Measurements from ENCODE around the gene MARCO. TPM values are rescaled to one million over a fixed set of nuclear protein-coding genes. Genes with fewer than 3 reads are reported as not detected.

Gene MARCO
- total RNA-seq, 1 donor from 2014 or later = 19.7 TPM

DNA sequence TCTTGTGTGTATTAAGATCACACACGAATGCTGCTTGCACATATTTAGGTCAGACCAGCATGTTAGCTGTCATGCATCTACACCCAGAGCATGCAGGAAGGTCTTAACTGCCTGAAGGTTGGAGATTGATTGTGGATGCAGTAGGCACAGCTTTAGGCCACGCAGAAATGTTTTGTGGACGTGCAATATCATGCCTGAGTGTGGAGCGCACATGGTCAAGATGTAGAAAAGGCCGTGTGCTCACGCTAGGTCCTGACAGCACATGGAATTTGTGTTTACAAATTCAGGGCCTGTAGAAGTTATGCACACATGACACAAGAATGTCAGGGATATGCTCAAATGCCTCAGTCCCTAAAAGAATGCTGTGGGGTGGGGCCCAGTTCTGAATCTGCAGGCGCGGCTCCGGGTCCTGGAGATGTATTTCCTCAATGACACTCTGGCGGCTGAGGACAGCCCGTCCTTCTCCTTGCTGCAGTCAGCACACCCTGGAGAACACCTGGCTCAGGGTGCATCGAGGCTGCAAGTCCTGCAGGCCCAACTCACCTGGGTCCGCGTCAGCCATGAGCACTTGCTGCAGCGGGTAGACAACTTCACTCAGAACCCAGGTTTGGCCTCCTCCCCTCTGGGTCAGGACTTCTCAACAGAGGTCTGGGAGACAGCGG is 27.9 kb downstream of the MARCO start:
- no peak for DNase-seq (ENCODE audit: missing footprints)
- no peak for ATAC-seq
- intact Hi-C loops (cut with DNase I) = no loop called here

DNA sequence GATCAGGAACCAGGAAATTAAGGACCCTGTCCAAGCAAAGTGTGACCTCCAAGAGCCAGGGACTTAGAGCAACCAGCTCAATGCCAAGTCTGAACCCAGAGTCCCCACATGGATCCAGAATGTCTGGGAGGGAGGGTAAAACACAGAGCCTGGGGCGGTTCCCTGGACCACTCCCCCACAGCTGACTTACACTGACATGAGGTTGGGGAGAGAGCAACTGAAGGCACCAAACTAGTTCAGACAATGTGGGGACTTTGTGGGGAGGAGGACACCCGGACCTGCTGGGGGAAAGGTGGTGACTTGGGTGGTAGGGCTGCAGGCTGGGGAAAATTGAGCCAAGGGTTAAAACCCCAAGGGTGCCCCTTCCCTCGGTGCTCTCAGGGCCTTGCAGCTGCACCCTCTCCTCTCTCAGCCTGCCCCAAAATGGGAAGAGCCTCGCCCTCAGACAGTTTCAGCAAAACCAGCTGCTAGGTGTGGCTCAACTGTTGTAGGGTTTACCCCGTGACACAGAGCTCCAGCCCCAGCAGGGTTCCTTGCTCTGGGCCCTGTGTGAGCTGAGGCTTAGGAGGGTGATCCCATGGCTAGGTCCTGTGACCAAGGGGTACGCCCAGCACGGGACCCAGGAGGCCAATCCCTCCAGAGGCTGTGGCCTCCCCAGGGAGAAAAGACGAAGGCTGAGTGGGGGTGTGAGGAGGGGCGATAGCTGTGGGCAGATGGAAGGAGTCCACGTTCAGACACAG is 28.6 kb downstream of the MARCO start:
- intact Hi-C loops (cut with DNase I) = no loop called here
- DNase-seq (ENCODE audit: missing footprints) (peak; percentile 75), ATAC-seq (peak; percentile 61)

DNA sequence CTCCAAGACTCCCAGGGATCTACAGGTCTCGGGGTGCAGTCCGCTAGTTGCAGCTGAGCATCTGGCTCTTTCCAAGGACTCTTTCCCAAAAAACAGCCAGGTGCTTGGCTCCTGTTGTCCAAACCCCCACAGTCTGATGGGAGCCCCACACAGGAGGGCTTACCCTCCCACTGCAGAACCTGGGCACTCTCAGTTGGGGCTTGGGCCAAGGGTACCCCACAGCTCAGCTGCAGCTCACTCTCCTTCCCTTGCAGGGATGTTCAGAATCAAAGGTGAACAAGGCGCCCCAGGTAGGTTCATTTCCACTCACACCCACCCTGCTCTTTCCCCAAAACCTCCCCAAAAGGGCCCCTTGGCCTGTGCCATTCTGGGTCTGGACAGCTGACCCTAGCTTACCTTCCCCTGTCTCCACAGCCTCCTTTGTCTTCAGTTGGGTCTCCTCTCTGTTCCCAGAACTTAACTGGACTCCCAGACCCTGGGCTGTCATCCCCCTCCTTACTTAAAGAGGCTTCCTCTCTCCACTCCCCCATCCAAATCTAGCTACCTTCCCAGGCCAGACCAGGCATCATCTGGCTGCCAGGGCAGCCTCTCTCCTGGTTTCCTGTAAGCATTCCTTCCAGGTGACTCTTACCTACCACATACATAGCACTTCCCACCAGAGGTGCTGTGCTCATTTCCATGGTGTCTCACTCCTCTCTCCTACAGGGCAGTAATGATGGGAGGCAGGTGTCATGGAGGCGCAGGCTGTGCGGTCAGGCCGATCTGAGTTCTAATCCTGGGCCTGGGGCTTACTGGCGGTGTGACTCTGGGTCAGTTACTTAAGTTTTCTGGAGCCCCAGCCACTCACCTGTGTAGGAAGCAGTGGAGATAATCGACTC is 29.5 kb downstream of the MARCO start:
- DNase-seq (ENCODE audit: missing footprints) = no peak
- intact Hi-C loops (cut with DNase I) = no loop called here
- no peak for ATAC-seq

DNA sequence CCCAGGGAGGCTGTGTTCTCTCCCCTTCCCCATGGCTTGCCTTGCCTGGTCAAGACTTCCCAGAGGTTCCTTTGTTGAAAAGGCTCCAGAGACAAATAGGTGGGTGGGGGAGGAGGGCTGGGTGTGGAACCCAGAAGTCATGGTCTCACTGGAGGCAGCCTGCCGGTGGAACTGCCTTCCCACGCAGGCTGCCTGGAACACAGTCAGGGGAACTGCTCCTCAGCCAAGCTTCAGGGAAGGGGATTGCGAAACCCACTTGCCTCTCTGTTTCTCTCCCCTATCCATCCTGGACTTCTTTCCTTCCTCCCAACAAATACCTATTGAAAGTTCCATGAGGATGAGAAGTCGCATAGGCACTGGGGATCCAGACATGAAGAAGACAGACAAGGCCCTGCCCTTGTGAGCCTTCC is 31.6 kb downstream of the MARCO start:
- intact Hi-C loops (cut with DNase I) = no loop called here
- peak; percentile 42 for ATAC-seq
- DNase-seq (ENCODE audit: missing footprints) = no peak

DNA sequence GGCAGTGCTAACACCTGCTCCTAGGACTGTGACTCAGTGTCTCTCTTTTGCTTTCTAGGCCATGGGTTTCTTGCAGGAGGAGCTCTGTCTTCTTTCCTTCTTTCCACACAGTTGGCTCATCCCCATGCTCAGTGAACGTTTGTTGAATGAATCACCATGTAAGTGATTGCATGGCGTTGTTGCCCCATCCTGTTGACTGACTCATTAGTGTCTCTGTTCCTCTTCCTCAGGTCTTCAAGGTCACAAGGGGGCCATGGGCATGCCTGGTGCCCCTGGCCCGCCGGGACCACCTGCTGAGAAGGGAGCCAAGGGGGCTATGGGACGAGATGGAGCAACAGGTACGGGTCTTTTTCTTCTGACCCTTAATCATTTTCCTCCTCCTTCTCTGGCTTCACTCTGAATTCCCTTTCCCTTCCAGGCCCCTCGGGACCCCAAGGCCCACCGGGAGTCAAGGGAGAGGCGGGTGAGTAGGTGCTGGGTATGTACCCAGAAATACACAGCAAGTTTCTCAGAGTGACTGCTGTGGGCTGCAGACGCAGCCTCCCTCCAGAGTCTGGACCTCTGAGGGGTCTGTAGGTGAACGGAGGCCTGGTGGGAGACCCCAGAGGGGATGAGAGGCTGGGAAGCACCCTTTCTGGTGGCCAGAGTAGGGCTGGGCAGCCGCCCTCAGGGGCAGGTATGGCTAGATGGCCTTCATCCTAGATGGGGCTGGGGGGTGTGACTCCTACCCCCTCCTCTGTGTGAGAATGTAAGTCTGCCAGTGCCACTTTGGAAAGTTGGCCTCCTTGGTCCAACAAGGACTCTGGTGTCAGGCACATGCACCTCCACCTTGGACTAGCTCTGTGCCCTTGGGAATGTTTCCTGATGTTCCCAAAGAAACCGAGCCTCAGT is 32.4 kb downstream of the MARCO start:
- DNase-seq (ENCODE audit: missing footprints) (no peak), ATAC-seq (peak; percentile 41)
- intact Hi-C loops (cut with DNase I) = no loop called here

DNA sequence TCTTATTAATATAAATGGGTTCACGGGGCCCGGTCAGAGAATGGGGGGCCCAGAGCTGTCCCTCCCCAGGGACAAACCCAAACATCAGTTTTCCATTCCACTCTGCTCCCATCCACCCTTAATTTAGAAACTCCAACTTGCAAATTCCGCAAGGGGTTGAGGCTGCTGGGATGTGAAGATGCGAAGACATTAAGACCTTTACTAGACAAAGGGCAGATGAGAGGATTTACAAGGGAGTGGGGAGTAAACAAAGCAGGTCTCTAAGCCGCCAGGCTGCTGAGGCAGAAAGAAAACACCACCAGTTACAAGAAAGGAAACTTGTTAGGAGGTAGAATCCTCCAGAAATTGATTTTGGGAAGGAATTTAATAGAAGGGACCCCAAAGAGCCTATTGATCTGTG is 33.1 kb downstream of the MARCO start:
- intact Hi-C loops (cut with DNase I) = no loop called here
- DNase-seq (ENCODE audit: missing footprints) = no peak
- ATAC-seq = no peak

DNA sequence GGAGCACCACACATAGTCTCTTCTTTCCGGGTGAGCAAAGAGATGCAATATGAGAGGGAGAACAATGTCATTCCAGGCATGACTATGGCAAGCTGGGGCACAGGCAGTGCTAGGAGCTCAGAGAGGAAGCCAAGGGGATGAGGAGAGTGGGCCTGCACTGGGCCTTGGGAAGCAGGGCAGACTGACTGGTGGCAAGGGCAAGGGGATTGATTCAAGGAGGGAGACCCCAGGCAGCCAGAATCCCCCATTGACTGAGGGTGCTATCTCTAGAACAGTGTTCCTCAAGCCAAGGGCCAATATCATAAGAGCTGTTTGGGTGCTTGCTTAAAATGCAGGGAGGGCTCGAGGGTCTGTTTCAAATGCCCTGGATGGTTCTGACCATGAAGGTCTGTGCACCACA is 36.1 kb downstream of the MARCO start:
- ATAC-seq (no peak), DNase-seq (ENCODE audit: missing footprints) (no peak)

DNA sequence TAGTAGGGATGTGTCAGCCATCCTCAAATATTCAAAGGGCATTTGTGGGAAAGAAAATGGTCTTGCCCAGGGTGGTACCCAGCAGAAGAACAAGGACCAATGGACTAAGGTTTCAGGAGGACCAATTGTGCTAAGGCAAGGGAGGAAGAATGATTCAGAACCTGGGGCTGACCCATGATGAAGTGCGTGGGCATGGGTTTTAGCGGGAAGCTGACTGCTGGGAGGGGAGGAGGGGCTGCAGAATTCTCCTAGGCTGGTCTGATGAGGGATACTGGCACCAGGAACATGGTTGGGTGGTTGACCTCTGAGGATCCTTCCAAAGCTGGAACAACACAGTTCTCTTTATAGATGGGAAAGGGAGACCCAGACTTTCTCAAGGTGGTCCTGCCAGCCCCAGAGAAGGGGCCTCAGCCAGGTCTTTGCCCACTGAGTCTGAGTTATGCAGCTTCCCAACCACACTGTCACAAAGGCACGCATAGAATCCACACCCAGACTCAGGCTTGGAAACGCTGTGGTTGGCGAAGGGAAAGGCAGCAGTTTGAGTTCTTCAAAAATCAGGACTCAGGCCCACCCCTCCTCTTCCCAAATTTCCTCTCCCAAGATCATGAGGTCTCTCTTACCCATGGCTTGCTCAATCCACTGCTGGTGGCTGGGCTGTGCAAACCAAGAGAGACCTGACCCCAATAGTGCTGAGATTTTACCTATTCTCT is 37.3 kb downstream of the MARCO start:
- no peak for ATAC-seq
- no peak for DNase-seq (ENCODE audit: missing footprints)
- intact Hi-C loops (cut with DNase I) = no loop called here

More for the DNA sequence above, 36.1 kb downstream of the MARCO start:
- intact Hi-C loops (cut with DNase I) = no loop called here

DNA sequence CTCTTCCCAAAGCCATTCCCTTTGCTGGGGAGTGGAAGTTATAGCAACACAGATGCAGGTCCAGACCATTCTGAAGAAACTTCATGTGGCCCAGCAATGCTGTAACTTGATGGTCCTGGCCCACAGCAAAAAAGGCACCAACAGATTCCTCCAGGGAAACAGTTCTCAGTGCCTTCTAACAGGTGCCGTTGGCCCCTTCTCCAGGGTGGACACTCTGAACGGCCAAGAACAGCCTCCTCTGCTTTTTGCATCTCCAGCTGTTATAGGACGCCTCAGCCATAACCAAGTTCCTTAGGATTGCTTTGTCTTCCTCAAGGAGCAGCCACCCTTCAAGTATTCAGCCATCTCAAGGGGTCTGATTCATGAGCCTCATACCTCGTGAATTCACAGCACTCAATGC is 38.0 kb downstream of the MARCO start:
- intact Hi-C loops (cut with DNase I) = no loop called here
- no peak for ATAC-seq
- DNase-seq (ENCODE audit: missing footprints) = no peak

DNA sequence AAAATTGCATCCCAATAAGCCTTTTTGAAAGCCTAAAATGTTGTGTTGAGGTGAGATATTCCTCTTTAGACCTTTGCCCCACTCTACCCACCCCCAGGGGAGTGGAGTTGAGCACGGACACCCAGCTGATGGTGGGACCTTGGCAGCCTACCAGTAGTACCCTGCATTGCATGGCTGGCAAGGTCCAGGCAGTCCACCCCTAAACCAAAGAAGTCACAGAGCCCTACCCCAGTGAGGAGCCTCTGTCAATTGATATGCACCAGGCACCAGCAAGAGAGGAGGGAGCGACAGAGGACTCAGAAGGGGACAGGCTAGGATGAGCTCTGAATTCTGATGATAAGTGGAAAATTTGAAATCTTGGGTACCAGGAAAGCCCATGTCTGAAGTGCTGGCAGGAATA is 38.6 kb downstream of the MARCO start:
- no peak for DNase-seq (ENCODE audit: missing footprints)
- ATAC-seq = no peak
- intact Hi-C loops (cut with DNase I) = no loop called here

DNA sequence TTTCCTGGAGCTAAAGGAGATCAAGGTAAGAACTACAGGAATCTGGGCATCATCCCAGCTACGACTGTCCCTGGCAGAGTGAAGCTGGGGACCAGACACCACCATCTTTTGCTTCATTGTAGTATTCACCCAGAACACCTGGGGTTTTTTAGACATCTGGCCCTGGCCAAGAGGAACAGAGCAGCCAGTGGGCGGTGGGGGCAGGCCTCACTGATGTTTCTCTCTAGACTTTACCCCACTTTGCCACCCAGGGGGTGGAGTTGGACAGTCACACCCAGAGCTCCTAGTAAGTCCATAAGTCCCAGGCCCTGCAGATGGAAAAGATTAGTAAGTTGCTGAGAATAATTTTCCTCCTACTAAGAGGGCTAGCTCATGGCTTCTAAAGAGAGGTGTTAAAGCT is 39.6 kb downstream of the MARCO start:
- ATAC-seq = no peak
- intact Hi-C loops (cut with DNase I) = no loop called here
- DNase-seq (ENCODE audit: missing footprints) = no peak

DNA sequence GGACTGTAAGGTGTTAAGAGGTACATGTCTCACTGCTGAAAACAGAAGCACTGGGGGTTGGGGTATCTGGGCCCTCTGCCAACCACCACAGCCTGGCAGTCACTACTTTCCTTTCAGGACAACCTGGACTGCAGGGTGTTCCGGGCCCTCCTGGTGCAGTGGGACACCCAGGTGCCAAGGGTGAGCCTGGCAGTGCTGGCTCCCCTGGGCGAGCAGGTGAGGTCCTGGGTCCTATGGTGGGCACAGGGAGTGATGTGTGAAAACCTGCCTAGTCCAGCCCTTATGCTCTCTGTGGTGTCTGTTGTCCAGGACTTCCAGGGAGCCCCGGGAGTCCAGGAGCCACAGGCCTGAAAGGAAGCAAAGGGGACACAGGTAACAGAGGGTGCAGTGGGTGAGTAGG is 40.0 kb downstream of the MARCO start:
- DNase-seq (ENCODE audit: missing footprints) (no peak), ATAC-seq (no peak)
- intact Hi-C loops (cut with DNase I) = no loop called here

DNA sequence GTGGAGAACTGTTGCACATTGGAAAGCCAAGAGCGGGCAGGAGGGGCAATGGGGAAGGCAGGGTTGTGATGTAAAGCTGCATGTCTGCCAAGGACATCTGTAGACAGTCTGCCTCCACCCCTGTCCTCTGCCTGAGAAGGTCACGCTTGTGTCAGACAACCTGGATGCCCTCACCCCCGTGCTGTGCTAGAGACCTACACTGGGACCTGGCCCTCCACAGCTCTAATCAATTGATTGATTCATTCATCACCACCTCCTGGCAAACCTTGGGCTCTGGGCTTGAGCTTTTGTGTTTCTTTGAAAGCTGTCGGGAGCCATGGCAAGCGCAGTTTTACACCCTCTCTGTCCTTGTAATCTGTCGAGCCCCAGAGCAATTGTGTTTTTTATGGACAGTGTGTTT is 41.1 kb downstream of the MARCO start:
- DNase-seq (ENCODE audit: missing footprints) = no peak

DNA sequence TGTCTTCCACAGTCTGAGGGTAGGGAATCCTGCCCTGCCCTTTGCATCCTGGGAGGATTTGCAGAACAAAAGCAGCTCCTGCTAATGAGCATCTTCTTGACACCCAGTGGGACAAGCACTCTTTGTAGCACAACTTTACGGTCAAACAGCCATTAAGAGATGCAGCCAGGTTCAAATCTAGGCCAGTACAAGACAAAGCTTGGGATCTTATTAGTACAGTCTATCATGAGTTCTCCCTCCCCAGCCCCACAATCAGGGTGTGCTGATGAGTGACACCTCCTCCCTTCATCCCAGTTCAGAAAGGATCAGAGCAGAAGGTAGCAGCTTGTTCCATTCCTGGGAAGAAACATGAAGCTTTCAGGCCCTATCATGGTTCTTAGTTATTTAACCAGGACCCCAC is 41.9 kb downstream of the MARCO start:
- intact Hi-C loops (cut with DNase I) = no loop called here
- DNase-seq (ENCODE audit: missing footprints) (no peak), ATAC-seq (no peak)

More for the DNA sequence above, 41.1 kb downstream of the MARCO start:
- intact Hi-C loops (cut with DNase I) = no loop called here
- ATAC-seq = no peak

DNA sequence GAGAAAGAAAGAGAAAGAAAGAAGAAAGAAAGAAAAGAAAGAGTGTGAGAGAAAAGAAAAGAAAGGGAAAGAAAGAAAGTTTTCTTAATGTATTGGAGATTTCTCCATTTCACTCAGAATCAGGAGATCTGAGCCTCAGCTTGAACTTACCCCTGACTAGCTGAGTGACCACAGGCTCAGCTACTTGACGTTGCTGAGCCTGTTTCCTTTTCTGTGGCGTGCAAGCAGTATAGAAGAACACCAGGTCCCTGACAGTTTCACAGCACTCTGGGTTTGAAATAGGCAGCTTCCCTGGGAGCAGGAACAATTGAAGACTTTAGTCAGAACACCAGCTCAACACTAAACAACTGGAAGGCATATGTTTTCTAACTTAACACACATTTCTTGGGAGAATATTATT is 44.7 kb downstream of the MARCO start:
- intact Hi-C loops (cut with DNase I) = no loop called here
- no peak for ATAC-seq
- DNase-seq (ENCODE audit: missing footprints) = no peak

DNA sequence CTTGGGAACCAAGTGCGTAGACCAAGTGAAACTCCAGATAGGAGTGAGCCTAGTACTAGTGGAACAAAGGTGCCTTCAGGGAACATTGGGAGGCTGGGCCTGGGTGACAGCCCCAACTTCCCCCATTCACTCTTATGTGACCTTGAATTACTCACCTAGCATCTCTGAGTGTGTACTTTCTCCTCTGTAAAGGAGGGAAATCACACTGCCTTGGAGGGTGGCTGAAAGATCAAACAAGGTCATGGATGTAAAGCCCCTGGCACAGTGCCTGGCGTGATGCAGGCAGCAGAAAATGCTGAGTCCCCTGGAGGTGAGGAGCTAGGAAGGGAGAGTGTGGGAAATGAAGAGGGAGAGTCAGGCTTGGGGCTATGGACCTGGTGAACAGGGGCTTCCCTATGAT is 45.9 kb downstream of the MARCO start:
- no peak for ATAC-seq
- no peak for DNase-seq (ENCODE audit: missing footprints)
- intact Hi-C loops (cut with DNase I) = no loop called here

DNA sequence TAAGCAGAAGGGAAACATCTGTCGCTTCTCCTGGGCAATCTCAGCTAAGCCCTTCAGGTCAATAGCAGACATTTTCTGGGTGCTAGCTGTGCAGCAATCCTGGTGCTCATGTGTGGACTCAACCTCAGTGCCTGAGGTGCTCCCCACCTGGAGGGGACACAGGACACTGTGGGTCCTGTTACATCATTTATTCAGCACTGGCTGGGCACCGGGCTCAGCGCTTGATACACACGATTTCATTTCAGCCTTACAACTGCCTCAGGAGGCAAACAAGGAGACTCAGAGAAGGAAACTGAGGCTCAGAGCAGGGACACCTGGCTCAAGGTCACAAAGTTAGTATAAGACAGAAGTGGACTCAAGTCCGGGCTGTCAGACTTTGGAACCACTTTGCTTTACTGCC is 46.7 kb downstream of the MARCO start:
- no peak for ATAC-seq
- no peak for DNase-seq (ENCODE audit: missing footprints)
- intact Hi-C loops (cut with DNase I) = no loop called here

DNA sequence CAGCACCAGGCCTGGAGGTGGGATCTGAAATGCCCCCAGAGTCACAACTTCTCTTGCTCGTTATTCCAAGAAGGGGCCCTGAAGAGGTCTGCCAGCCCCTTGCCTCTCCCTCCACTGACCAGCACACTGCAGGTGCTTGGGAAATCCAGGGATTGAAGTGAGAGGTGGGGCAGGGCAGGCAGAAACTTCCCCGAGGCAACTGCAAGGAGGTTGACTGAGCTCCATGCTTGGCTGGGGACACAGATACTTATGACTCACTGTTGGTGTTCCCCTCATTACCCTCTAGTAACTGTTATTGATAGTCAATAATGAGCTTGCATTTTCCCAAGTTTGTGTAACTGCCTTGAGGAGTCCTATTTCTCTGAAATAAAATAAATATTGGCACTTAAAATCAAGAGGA is 47.5 kb downstream of the MARCO start:
- ATAC-seq = no peak
- intact Hi-C loops (cut with DNase I) = no loop called here
- DNase-seq (ENCODE audit: missing footprints) = no peak
